ENCODE data around the gene BTN2A1. TPM values are rescaled to one million over a fixed set of nuclear protein-coding genes. Genes with fewer than 3 reads are reported as not detected.
A peak's percentile ranks its signal among the peaks of the same experiment; 100 is the strongest.
"Not testable (repeated sequence)": the region's sequence is repeated elsewhere in the genome, so short reads cannot be mapped to it uniquely, and the experiment has no call there.

BTN2A1 gene
- total RNA-seq, 1 donor from 2014 or later, result 8.1 TPM

GRCh38 chr6:26433680-26434079 lies 24.1 kb upstream of the BTN2A1 start:
- ATAC-seq, result not testable (repeated sequence)

GRCh38 chr6:26436018-26436417 lies 21.7 kb upstream of the BTN2A1 start:
- ATAC-seq, result no peak

DNA sequence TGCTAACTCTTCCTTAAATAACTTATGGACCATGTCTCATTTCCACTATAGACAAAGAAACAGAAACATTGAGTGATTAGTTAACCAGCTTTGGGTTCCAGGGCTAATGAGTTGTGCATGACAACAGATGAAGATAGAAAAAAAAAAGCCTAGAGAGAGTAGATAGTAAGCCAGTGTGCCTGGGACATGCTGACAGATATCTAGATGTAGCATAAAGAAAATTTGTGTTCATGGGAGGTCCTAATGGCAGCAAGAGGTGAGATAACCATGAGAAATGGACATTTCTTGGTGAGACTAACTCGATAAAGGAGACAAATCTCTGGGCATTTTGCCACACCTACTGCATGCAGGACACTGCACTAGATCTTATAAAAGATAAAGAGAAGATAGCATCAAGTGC lies 20.2 kb upstream of the BTN2A1 start:
- ATAC-seq, result no peak

- ATAC-seq, result no peak
Measured at GRCh38 chr6:26438000-26438399, 19.8 kb upstream of the BTN2A1 start.

- ATAC-seq, result peak; percentile 82
Measured at GRCh38 chr6:26439151-26440125, 18.3 kb upstream of the BTN2A1 start.

DNA sequence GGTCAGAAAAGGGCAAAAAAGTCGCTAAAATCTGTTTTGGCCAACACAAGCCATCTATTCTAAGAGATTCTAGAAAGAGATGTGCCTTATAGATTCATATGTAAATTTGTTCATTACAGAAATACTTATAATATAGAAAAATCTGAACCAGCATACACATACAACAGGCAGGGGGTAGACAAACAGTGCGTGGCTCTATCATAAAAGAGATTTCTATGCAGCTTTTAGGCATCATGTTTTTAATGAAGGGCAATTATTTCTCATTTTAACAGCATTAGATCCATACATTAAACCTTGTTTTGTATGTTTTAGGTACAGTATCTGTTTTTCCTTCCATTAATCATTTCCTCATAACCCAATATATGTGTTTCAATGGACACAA lies 16.8 kb upstream of the BTN2A1 start:
- no peak for ATAC-seq

DNA sequence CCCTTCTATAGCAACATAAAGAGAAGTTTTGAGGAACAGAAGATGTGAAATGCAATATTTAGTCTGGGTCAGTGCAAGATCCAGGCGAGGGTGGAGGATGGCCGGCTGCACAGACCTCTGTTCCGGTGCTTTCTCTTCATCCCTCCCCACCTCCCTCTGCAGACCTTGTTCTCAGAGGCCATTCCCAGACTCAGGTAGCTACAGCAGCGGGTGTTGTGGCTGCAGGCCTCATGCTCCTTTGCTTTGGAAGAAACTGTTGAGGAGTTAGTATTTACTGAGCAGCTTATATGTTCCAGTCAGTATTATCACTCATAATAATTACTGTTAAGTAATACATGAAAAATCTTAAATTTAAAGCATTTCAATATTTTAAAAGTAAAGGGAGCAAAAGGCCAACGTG lies 15.8 kb upstream of the BTN2A1 start:
- ATAC-seq, result no peak

DNA sequence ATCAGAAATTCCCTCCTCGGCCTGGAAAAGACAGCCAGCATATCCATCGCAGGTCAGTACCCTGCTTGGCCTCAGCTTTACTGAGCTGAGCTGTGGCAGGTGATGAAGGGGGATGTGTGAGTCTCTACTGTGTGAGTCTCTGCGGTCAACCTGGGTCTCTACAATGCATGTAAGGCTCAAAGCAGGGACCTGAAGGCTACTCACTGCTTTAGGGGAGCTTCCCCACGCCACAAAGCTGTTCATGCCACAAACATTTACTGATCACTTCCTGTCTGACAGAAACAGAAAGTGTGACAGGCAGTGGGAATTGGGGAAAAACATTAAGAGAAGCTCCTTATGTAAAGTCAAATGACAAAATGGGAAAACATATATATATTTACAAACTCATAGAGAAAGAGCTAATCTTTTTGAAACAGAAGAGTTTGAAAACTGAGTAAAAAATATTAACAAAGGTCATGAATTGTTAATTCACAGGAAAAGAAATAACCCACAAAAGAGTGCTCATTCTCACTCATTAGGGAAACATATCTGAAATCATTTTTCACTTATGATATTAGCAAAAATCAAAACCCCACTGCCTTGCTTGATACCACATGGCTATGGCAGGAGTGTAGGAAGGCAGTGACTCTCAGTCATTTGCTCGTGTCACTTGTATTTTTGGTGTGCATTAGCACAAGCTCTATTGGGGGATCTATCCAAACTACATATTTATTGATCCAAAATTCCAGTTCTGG lies 11.7 kb upstream of the BTN2A1 start:
- no peak for ATAC-seq

DNA sequence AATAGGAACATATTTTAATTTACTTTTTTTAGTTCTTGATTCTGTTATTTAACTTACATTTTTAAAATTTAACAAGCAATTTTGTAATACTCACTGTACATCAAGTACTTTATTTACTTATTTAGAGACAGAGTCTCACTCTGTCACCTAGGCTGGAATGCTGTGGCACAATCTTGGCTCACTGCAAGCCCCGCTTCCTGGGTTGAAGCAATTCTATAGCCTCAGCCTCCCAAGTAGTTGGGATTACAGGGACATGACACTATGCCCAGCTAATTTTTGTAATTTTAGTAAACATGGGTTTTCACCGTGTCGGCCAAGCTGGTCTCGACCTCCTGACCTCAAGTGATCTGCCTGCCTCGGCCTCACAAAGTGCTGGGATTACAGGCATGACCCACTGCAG lies 10.5 kb upstream of the BTN2A1 start:
- ATAC-seq, result no peak

DNA sequence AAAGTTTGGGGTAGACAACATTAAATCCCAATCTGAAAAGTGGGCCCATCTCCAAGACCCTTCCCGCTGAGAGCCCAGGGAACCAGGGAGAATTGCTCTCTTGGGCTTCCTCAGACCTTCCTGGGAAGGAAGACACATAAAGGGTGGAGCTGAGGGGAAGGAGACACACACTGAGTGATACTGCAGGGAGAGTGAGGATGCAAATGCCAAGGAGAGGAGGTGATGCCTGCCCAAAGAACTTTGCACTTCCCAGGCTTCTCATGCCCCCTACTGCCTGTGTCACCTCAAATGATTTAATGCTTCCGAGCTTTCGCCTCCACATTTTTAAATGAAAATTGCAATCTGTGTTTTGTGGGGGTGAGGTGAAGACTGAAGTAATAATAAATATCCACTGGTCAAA lies 7.5 kb upstream of the BTN2A1 start:
- ATAC-seq, result no peak

DNA sequence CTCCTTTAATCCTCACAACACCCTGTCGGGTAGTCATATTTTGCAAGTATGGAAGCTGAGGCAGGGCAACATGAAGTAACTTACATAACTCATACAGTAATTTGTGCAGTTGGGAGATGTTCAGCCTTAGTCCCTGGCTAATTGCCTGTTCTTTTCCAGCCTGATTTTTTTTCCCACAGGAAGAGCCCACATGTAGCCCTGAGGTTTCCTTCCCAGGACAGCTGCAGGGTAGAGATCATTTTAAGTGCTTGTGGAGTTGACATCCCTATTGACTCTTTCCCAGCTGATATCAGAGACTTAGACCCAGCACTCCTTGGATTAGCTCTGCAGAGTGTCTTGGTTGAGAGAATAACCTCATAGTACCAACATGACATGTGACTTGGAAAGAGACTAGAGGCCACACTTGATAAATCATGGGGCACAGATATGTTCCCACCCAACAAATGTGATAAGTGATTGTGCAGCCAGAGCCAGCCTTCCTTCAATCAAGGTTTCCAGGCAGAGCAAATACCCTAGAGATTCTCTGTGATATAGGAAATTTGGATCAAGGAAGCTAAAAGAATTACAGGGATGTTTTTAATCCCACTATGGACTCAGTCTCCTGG lies 5.0 kb upstream of the BTN2A1 start:
- ATAC-seq, result no peak

GRCh38 chr6:26454631-26455030 lies 3.1 kb upstream of the BTN2A1 start:
- no peak for ATAC-seq

GRCh38 chr6:26455357-26455970 lies 2.3 kb upstream of the BTN2A1 start:
- no peak for ATAC-seq

GRCh38 chr6:26457264-26457805 lies 420 bp upstream of the BTN2A1 start:
- ATAC-seq, result peak; percentile 25

DNA sequence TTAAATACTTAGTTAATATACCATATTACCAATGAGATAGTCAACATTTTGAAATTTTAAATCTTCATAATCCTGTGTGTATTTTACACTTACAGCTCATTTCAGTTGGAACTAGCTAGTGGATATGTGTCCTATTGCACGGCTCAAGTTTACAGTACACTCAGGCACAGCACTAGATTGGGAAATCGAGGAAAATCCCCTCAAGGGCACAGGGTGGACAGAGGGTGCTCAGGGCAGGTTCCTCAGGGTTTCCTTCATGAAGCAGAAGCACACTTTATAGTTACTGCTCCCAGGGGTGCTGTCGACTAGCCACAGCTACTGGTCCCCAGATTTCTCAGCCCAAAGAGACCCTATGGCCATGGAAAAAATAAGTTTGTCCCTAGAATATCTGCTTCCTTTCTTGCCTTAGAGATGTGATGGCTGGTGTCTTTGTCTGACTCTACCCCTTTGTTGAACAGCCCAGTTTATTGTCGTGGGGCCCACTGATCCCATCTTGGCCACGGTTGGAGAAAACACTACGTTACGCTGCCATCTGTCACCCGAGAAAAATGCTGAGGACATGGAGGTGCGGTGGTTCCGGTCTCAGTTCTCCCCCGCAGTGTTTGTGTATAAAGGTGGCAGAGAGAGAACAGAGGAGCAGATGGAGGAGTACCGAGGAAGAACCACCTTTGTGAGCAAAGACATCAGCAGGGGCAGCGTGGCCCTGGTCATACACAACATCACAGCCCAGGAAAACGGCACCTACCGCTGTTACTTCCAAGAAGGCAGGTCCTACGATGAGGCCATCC lies 1.5 kb downstream of the BTN2A1 start:
- no peak for ATAC-seq

GRCh38 chr6:26461353-26461752 lies 3.6 kb downstream of the BTN2A1 start:
- not testable (repeated sequence) for ATAC-seq

DNA sequence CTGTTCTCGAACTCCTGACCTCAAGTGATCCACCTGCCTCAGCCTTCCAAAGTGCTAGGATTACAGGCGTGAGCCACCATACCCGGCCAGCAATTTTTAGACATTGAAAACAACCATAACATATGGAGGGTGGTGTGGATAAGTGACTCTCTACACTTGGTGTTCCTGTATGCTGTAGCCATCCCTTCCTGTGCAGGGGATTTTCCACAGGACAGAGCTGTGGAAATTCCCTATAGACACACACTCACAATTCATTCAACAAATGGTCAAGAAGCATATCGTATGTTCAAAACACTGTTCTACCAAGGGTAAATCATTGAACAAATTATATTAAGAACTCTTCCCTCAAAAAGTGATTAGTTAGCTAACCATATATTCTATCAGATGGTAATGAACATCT lies 6.3 kb downstream of the BTN2A1 start:
- ATAC-seq, result no peak

DNA sequence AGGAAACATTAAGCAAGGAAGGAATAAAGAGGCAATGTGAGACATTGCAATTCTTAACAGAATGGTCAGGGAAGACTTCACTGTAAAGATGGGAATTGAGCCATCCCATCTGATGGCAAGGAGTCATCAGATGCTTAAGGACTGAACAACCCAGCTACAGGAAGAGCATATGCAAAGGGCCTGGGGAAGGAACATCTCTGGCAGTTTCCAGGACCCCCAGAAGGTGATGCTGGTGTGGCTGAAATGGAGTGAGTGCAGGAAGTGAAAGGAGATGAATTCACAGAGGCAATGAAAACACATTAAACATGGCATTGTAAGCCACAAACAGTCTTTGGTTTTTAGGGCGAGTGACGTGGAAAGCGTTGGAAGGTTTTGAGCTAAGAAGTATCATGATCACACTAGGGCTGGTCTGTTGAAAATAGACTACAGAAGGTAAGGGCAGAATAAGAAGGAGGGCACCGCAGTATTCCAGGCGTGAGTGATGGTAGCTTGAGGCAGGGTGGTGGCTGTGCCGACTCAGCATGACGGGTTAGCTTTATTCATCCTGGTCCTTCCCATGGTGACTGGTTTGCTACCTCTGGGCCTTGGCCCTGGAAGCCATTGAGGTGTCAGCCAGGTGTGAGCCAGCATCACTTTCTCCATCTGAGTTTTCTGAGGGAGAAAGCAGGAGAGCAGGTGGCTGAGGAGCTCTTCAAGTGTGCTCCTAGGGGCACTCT lies 6.8 kb downstream of the BTN2A1 start:
- ATAC-seq, result no peak

GRCh38 chr6:26465776-26466175 lies 8.0 kb downstream of the BTN2A1 start:
- ATAC-seq, result no peak

- no peak for ATAC-seq
Measured at GRCh38 chr6:26468829-26469228, 11.1 kb downstream of the BTN2A1 start.

GRCh38 chr6:26470643-26471042 lies 12.9 kb downstream of the BTN2A1 start:
- no peak for ATAC-seq

All from esophagus mucosa (tissue), 1 donor.